T-helper 2 cell (primary cell): ENCODE data around the gene COL6A2.

ENCODE experiments used
- DNase-seq, 5 experiments: peaks; one replicate each; pipeline versions ENCODE4 v3.0.0 to v3.0.0-alpha.2; 2012 to 2022

Gene COL6A2

GRCh38 chr21:46144464-46145070, 46.7 kb downstream of the COL6A2 start:
- peak in 1 of 5 experiments; percentile 15 for DNase-seq

GRCh38 chr21:46145159-46145839, 47.4 kb downstream of the COL6A2 start:
- no peak for DNase-seq

GRCh38 chr21:46145840-46146691, 48.2 kb downstream of the COL6A2 start:
- peak in 1 of 5 experiments; percentile 3 for DNase-seq

GRCh38 chr21:46146856-46147255, 48.9 kb downstream of the COL6A2 start:
- peak in 1 of 5 experiments; percentile 1 for DNase-seq

GRCh38 chr21:46147429-46147828, 49.5 kb downstream of the COL6A2 start:
- DNase-seq: peak in 3 of 5 experiments; percentile 18 to 67 (median 29)

- peak in 1 of 5 experiments; percentile 1 for DNase-seq
Observed at GRCh38 chr21:46148106-46148505, 50.2 kb downstream of the COL6A2 start.

- DNase-seq: peak in 1 of 5 experiments; percentile 2
Observed at GRCh38 chr21:46149205-46149901, 51.4 kb downstream of the COL6A2 start.

GRCh38 chr21:46150073-46150472, 52.2 kb downstream of the COL6A2 start:
- DNase-seq: peak in 1 of 5 experiments; percentile 5

- DNase-seq: no peak
Observed at GRCh38 chr21:46150491-46151121, 52.7 kb downstream of the COL6A2 start.

- DNase-seq: peak in 1 of 5 experiments; percentile 3
Observed at GRCh38 chr21:46151261-46151988, 53.5 kb downstream of the COL6A2 start.

GRCh38 chr21:46151989-46152926, 54.3 kb downstream of the COL6A2 start:
- no peak for DNase-seq

GRCh38 chr21:46152927-46153246, 55.0 kb downstream of the COL6A2 start:
- no peak for DNase-seq

GRCh38 chr21:46153247-46154154, 55.6 kb downstream of the COL6A2 start:
- DNase-seq: peak in 4 of 5 experiments; percentile 22 to 38 (median 26)

GRCh38 chr21:46154155-46154954, 56.4 kb downstream of the COL6A2 start:
- DNase-seq: peak in 1 of 5 experiments; percentile 8

GRCh38 chr21:46154955-46155513, 57.1 kb downstream of the COL6A2 start:
- DNase-seq: no peak

GRCh38 chr21:46155514-46156377, 57.8 kb downstream of the COL6A2 start, which contains the start of gene FTCD:
Gene FTCD, minus strand, starts transcription at chr21:46155579. Its CDS starts 56 bp downstream, at chr21:46155523.
- no peak for DNase-seq

GRCh38 chr21:46156378-46156645, 58.4 kb downstream of the COL6A2 start:
- DNase-seq: no peak
